K562 (cell line): ENCODE results near the gene HECW1. TPM values are rescaled to one million over a fixed set of nuclear protein-coding genes. Genes with fewer than 3 reads are reported as not detected.
"Not testable (repeated sequence)": the region's sequence is repeated elsewhere in the genome, so short reads cannot be mapped to it uniquely, and the experiment has no call there.

Source experiments
- ATAC-seq: fragments of 200-7000 bp; cut with Tn5 transposase; 3 replicates; pipeline ENCODE4 v1.9.1; 2020; ENCODE audit warnings: moderate library complexity
- BruUV-seq: library from RNA; stranded (reverse); fragments of 400-500 nt; replicated peaks from 2 replicates; lab custom pipeline; 2021; lab: Mats Ljungman, UMichigan
- CTCF ChIA-PET: fragments of 300-600 bp; formaldehyde crosslinking; extraction: SDS; loops from one replicate; lab custom pipeline; 2021; ENCODE audit warnings: low intra/inter-chr PET ratio; lab: Yijun Ruan, JAX
- POLR2A ChIA-PET: fragments of 300-600, 350-650 bp; sonication (Branson Sonifier 250); formaldehyde crosslinking; extraction: SDS; loops from one replicate; lab custom pipeline; 2021; ENCODE audit warnings: antibody characterized with exemption, inconsistent platforms; lab: Yijun Ruan, JAX
- DNase-seq, 4 experiments: peaks; one replicate each; pipeline versions ENCODE4 v3.0.0 to v3.0.0-alpha.2; 2011 to 2018; ENCODE audit warnings: low spot score in 3 of 4, mixed read lengths in 3 of 4; ENCODE audit errors: extremely low read depth in 1 of 4
- FAIRE-seq: peaks from 2 replicates; lab custom pipeline; 2011; peaks lifted over from hg19 to GRCh38; lab: Jason Lieb, UNC
- H2AFZ ChIP-seq: 2 replicates; pipeline ENCODE4 v1.6.0; 2011; ENCODE audit warnings: low read depth, low read length, control low read depth, inconsistent platforms
- H3K27ac ChIP-seq: fragments of 200-600 bp; 3 replicates; pipeline ENCODE4 v1.8.0; 2011; ENCODE audit warnings: low read depth, mild to moderate bottlenecking, control low read depth, inconsistent platforms, low read length, moderate library complexity, mixed read lengths; ENCODE audit errors: extremely low read depth
- H3K27me3 ChIP-seq, 2 experiments: fragments of 300-600 bp in 1 of 2; 2 replicates in 1 of 2; 3 replicates in 1 of 2; pipeline versions ENCODE4 v1.6.0 to v1.8.0; 2011; ENCODE audit warnings: inconsistent platforms in 2 of 2, low read length in 2 of 2, mild to moderate bottlenecking in 1 of 2, mixed read lengths in 1 of 2, moderate library complexity in 1 of 2; ENCODE audit not compliant: control insufficient read depth in 2 of 2, insufficient read depth in 2 of 2
- H3K36me3 ChIP-seq: fragments of 300-600 bp; 3 replicates; pipeline ENCODE4 v1.8.0; 2011; ENCODE audit warnings: mild to moderate bottlenecking, low read length, inconsistent platforms; ENCODE audit not compliant: control insufficient read depth, insufficient read depth
- H3K4me1 ChIP-seq, 2 experiments: fragments of 200-600 bp in 1 of 2; replicated peaks in 1 of 2; 2 replicates in 1 of 2; 3 replicates in 1 of 2; pipeline versions ENCODE4 v1.5.1 to v1.8.0; 2011; ENCODE audit warnings: inconsistent platforms in 2 of 2, low read length in 2 of 2, mild to moderate bottlenecking in 1 of 2, mixed read lengths in 1 of 2, moderate library complexity in 1 of 2; ENCODE audit not compliant: control insufficient read depth in 2 of 2, insufficient read depth in 2 of 2
- H3K4me2 ChIP-seq: 2 replicates; pipeline ENCODE4 v1.6.1; 2011; ENCODE audit warnings: low read length, control low read depth, inconsistent platforms, mixed read lengths; ENCODE audit not compliant: insufficient read depth
- H3K4me3 ChIP-seq: fragments of 200-600 bp; sonication (generic), shearing (Covaris generic); 2 replicates; pipeline ENCODE4 v1.5.1; 2016; ENCODE audit warnings: control low read depth, inconsistent platforms
- H3K79me2 ChIP-seq: fragments of 200-600 bp; 3 replicates; pipeline ENCODE4 v1.8.0; 2011; ENCODE audit warnings: low read length, inconsistent platforms; ENCODE audit not compliant: control insufficient read depth, insufficient read depth
- H3K9ac ChIP-seq, 2 experiments: 2 replicates each; pipeline versions ENCODE4 v1.6.0 to v1.6.1; 2011; ENCODE audit warnings: low read depth in 2 of 2, low read length in 2 of 2, control low read depth in 1 of 2, inconsistent platforms in 1 of 2, mild to moderate bottlenecking in 1 of 2, mixed read lengths in 1 of 2; ENCODE audit not compliant: insufficient read depth in 1 of 2
- H3K9me1 ChIP-seq: one replicate; pipeline ENCODE4 v1.6.0; 2011; ENCODE audit warnings: inconsistent platforms, mild to moderate bottlenecking, low read length, moderate library complexity; ENCODE audit not compliant: control insufficient read depth, insufficient read depth
- H3K9me3 ChIP-seq: replicated peaks from 2 replicates; pipeline ENCODE4 v1.5.1; 2011; ENCODE audit warnings: low read depth, low read length, inconsistent platforms; ENCODE audit not compliant: control insufficient read depth, insufficient read depth
- H4K20me1 ChIP-seq: replicated peaks from 2 replicates; pipeline ENCODE4 v1.6.1; 2011; ENCODE audit warnings: low read length, inconsistent platforms, mixed read lengths; ENCODE audit not compliant: control insufficient read depth, insufficient read depth
- REST ChIP-seq, 2 experiments: fragments of 450-650 bp; formaldehyde crosslinking in 1 of 2; IDR thresholded peaks; 2 replicates each; pipeline versions ENCODE4 v1.4.0 to v1.6.1; 2014 to 2020; ENCODE audit warnings: mild to moderate bottlenecking in 2 of 2, borderline replicate concordance in 1 of 2, low read depth in 1 of 2
- WGBS: fragments of 100-300 bp; shearing (Covaris generic); methylation state at CpG from one replicate; pipeline ENCODE4 v1.1.6; 2016; ENCODE audit warnings: low coverage, mixed read lengths; ENCODE audit not compliant: insufficient coverage; ENCODE audit errors: missing lambda C conversion rate; 5-methylcytosine and 5-hydroxymethylcytosine counted together
- in situ Hi-C: fragments of 300-500 bp; cut with MboI; formaldehyde crosslinking; loops from 4 replicates; pipeline ENCODE4 v1.15.0; 2018; ENCODE audit warnings: inconsistent platforms, mixed read lengths
- intact Hi-C: fragments of 100-400 bp; cut with micrococcal nuclease; formaldehyde crosslinking; loops from 2 replicates; pipeline ENCODE4 v1.14.2; 2022
- polyA plus RNA-seq, 8 experiments: library from polyadenylated mRNA; depleted of rRNA in 4 of 8; stranded (reverse) in 5 of 8; unstranded in 3 of 8; fragments of >200 nt; fragmentation: Nextera tagmentation in 2 of 8; fragmentation: Illumina TruSeq in 1 of 8; extraction: Ambion mirVana in 2 of 8; extraction: Trizol in 1 of 8; gene quantifications; 2 replicates each; pipeline versions ENCODE4 v1.2.1 to v1.2.3, GENCODE V29; 2011 to 2014; ENCODE audit warnings: inconsistent platforms in 1 of 8, missing spikeins in 1 of 8
- total RNA-seq, 7 experiments: library from RNA; depleted of rRNA in 6 of 7; stranded (reverse); fragments of >200 nt in 6 of 7; fragmentation: Illumina TruSeq in 2 of 7; extraction: Trizol in 2 of 7; gene quantifications; 2 replicates each; pipeline versions ENCODE4 v1.2.1 to v1.2.3, GENCODE V29; 2011 to 2021; ENCODE audit warnings: low replicate concordance in 1 of 7

Gene HECW1
- total and polyA plus RNA-seq, 9 of the 15 experiments (the other 6 are each of a cell fraction or from before 2014, with no cell fraction given) = 0.07 to 0.31 (median 0.13) TPM; not detected in 4

DNA sequence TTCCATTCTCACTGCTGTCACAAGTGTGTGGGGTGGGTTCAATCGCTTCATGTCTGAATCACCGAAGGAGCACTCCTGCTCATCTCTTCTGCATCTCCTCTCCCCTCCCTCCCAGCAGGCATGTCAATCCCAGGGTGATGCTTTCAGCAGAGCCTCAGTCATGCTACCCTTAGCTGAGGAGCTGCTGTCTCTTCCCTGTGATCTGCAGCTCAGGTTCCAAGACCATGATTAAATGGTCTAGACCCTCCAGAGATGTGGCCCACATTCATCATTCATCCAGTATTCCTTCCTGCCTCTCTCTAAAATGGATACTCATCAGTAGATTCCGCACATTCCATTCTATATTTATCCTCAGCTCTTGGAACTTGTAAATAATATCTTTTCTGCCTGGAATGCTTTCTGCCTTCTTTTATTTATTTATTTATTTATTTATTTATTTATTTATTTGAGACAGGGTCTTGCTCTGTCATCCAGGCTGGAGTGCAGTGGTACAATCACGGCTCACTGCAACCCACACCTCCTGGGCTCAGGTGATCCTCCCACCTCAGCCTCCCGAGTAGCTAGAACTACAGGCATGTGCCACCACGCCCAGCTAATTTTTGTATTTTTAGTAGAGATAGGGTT lies 24.8 kb downstream of the HECW1 start:
- H3K36me3 ChIP-seq, CTCF ChIA-PET, in situ Hi-C loops, H3K9ac ChIP-seq, H3K9me3 ChIP-seq, H4K20me1 ChIP-seq, ATAC-seq, BruUV-seq, DNase-seq, H3K79me2 ChIP-seq, H3K4me2 ChIP-seq, H2AFZ ChIP-seq, H3K9me1 ChIP-seq, H3K27ac ChIP-seq, FAIRE-seq, intact Hi-C loops, H3K4me3 ChIP-seq, H3K4me1 ChIP-seq: not testable (repeated sequence)
- POLR2A ChIA-PET = interaction anchor here (0.6 kb wide), 1 partner anchor 755 kb away, joined by 3 read pairs; no protein-coding TSS in a partner anchor
- H3K27me3 ChIP-seq = peaks cover 18 to 24% of the 10 kb centered on the region in 2 experiments
- 8% methylated on average over 6 of the region's 6 CpGs for WGBS

DNA sequence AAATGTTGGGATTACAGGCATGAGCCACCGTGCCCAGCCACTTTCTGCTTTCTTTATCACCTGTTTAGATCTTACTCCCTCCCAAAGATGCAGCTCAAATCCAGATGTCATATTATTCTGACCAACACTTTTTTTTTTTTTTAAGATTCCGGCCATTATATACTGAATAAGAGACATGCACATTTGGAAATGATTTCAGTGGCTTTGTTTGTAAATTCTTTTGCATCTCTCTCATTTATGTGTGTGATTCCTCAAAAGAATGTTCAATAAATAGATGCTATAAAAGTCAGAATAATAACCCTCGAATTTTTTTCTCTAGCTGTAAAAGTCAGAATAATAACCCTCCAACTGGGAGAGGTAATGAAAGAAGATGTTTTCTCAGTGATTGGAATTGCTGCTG lies 25.4 kb downstream of the HECW1 start:
- no peak for TF ChIP-seq REST (IDR thresholded peaks at IDR 0.05; ENCODE audit: borderline replicate concordance)
- TF ChIP-seq REST (CRISPR knock-in tag; IDR thresholded peaks at IDR 0.05; ENCODE audit: low read depth) = no peak
- WGBS = 3% methylated on average over 3 of the region's 3 CpGs
- FAIRE-seq (no peak), DNase-seq (no peak), ATAC-seq (no peak)
- Histone ChIP-seq H3K27me3 (peaks cover 20 to 30% of the 10 kb centered on the region in 2 experiments), H2AFZ (no peak overlapping the region), H3K36me3 (no peaks in the 10 kb centered on the region), H3K4me1 (no peaks in the 10 kb centered on the region), H3K9me1 (no peaks in the 10 kb centered on the region), H3K79me2 (no peaks in the 10 kb centered on the region), H3K4me3 (no peak overlapping the region), H3K27ac (no peak overlapping the region), H3K9me3 (no peaks in the 10 kb centered on the region), H3K4me2 (no peak overlapping the region), H3K9ac (no peak overlapping the region), H4K20me1 (no peaks in the 10 kb centered on the region)
- ChIA-PET CTCF (no interaction called here), POLR2A (interaction anchor here (0.6 kb wide), 1 partner anchor 754 kb away, joined by 3 read pairs; no protein-coding TSS in a partner anchor)
- intact Hi-C loops (no loop called here), in situ Hi-C loops (no loop called here)
- BruUV-seq = no TSS peak
